Measurements from ENCODE around the gene ARMC8.

The ARMC8 gene

DNA sequence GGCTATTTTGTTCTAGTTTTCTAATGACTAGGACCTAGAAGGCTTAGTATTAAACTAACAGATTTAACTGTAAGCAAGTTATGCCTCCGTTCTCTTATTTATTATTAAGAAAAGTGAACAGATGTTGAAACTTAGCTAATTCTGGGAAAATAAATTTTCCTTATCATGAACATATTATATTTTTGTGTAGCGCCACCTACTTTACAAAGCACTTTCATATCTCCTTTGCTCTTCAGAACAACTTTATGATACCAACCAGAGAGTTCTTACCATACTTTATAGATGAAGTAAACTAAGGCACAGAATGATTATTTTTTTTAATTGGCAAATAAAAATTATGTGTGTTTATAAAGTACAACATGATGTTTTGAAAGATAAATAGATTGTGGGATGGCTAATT, 83.1 kb downstream of the ARMC8 start:
- Histone ChIP-seq H3K4me3 (ENCODE audit: low read depth, low read length) (no peak overlapping the region), H2BK5ac (ENCODE audit: low read depth, low read length, poor library complexity) (no peak overlapping the region), H3K79me2 (ENCODE audit: control insufficient read depth, insufficient read depth, low read length, poor library complexity) (no peaks in the 10 kb centered on the region), H2AFZ (ENCODE audit: insufficient read depth, low read length, poor library complexity) (no peak overlapping the region), H3K4me1 (ENCODE audit: control insufficient read depth in 1 of 2, insufficient read depth in 2 of 2, low read length in 2 of 2) (no peaks in the 10 kb centered on the region), H2BK12ac (ENCODE audit: low read length) (no peak overlapping the region), H3K9ac (ENCODE audit: low read length) (no peak overlapping the region), H3K18ac (ENCODE audit: low read length) (no peak overlapping the region), H3K14ac (ENCODE audit: low read length) (no peak overlapping the region), H3K4me2 (ENCODE audit: low read length) (no peak overlapping the region), H4K12ac (ENCODE audit: low read depth, low read length) (no peak overlapping the region), H3K36me3 (ENCODE audit: control insufficient read depth in 1 of 2, insufficient read depth in 2 of 2, low read length in 2 of 2) (peaks cover 3 to 7% of the 10 kb centered on the region in 2 experiments), H4K91ac (ENCODE audit: low read depth, low read length) (no peak overlapping the region), H3K9me3 (ENCODE audit: insufficient read depth, low read depth, low read length) (no peaks in the 10 kb centered on the region), H2BK120ac (ENCODE audit: insufficient read depth, low read length, poor library complexity) (no peak overlapping the region), H4K8ac (ENCODE audit: low read depth, low read length) (no peak overlapping the region), H3K79me1 (ENCODE audit: low read length) (no peaks in the 10 kb centered on the region), H3K4ac (ENCODE audit: low read depth, low read length) (no peak overlapping the region), H3K23ac (ENCODE audit: low read length) (no peak overlapping the region), H3K27me3 (ENCODE audit: insufficient read depth, low read length) (no peaks in the 10 kb centered on the region), H2AK5ac (ENCODE audit: low read length) (no peak overlapping the region), H3K27ac (ENCODE audit: low read depth, low read length) (no peak overlapping the region)
- DNase-seq, result no peak
- no CpG with 5 or more reads among the region's 2 CpGs for WGBS (ENCODE audit: extremely low coverage, insufficient coverage, insufficient read length)

DNA sequence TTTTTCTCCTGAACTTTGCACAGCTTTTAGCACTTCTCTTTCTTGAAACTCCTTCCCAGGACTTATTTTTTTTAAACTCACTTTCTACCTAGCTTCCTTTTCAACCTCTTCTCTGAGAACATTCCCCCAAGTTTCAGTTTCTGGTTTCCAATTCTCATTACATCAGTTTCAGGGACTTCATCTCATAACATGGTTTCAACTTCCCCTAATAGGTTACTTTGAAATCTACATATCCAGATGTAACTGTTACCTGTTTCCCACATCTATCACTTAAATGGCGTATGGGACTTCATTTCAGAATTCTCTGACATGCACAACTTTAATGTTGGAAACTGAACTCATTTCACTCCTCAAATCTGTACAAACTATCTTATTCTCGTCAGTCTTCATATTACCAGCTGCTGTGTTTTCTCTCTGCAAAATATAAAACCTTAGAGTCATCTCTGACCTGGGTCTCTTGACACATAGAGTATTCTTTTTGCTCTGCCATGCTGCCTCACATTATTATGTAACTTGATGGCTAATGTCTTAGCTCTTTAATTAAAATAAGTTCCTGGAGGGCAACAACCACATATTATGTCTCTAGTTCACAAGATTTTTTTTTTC, 84.2 kb downstream of the ARMC8 start:
- WGBS (ENCODE audit: extremely low coverage, insufficient coverage, insufficient read length), result no CpG with 5 or more reads among the region's 2 CpGs
- no peak overlapping the region for H3K4me3 ChIP-seq (ENCODE audit: low read depth, low read length)
- no peaks in the 10 kb centered on the region for H3K27me3 ChIP-seq (ENCODE audit: insufficient read depth, low read length)
- no peak overlapping the region for H4K12ac ChIP-seq (ENCODE audit: low read depth, low read length)
- no peak overlapping the region for H3K14ac ChIP-seq (ENCODE audit: low read length)
- no peaks in the 10 kb centered on the region for H3K9me3 ChIP-seq (ENCODE audit: insufficient read depth, low read depth, low read length)
- no peak overlapping the region for H2BK5ac ChIP-seq (ENCODE audit: low read depth, low read length, poor library complexity)
- H3K4me1 ChIP-seq (ENCODE audit: control insufficient read depth in 1 of 2, insufficient read depth in 2 of 2, low read length in 2 of 2), result no peaks in the 10 kb centered on the region
- no peak overlapping the region for H2AFZ ChIP-seq (ENCODE audit: insufficient read depth, low read length, poor library complexity)
- H3K36me3 ChIP-seq (ENCODE audit: control insufficient read depth in 1 of 2, insufficient read depth in 2 of 2, low read length in 2 of 2), result peaks cover 3 to 7% of the 10 kb centered on the region in 2 experiments
- H3K4ac ChIP-seq (ENCODE audit: low read depth, low read length), result no peak overlapping the region
- H3K27ac ChIP-seq (ENCODE audit: low read depth, low read length), result no peak overlapping the region
- H3K18ac ChIP-seq (ENCODE audit: low read length), result no peak overlapping the region
- no peak overlapping the region for H3K23ac ChIP-seq (ENCODE audit: low read length)
- H3K79me2 ChIP-seq (ENCODE audit: control insufficient read depth, insufficient read depth, low read length, poor library complexity), result no peaks in the 10 kb centered on the region
- H2BK120ac ChIP-seq (ENCODE audit: insufficient read depth, low read length, poor library complexity), result no peak overlapping the region
- H3K9ac ChIP-seq (ENCODE audit: low read length), result no peak overlapping the region
- H3K79me1 ChIP-seq (ENCODE audit: low read length), result no peaks in the 10 kb centered on the region
- H2AK5ac ChIP-seq (ENCODE audit: low read length), result no peak overlapping the region
- H4K91ac ChIP-seq (ENCODE audit: low read depth, low read length), result no peak overlapping the region
- no peak overlapping the region for H2BK12ac ChIP-seq (ENCODE audit: low read length)
- no peak overlapping the region for H3K4me2 ChIP-seq (ENCODE audit: low read length)
- no peak for DNase-seq
- H4K8ac ChIP-seq (ENCODE audit: low read depth, low read length), result no peak overlapping the region

DNA sequence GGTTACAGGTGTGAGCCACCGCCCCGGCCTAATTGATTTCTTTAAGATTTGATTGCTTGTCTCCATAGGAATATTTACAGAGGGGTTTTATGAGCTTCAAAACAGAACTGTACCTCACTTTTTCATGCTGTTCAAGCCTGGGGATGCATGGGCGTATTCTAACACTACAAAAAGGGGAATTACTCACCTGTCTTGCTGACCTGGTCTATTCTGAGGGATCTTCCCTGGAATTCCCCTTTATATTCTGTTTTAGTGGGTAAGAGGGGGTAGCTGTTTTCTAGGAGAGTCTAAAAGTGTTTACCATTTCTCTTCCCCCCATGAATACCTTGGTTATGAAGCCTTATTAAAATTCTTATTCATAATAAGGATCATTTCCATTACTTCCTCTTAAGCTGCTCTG, 94.5 kb downstream of the ARMC8 start:
- Histone ChIP-seq H3K4me3 (ENCODE audit: low read depth, low read length) (no peak overlapping the region), H3K9me3 (ENCODE audit: insufficient read depth, low read depth, low read length) (no peaks in the 10 kb centered on the region), H3K9ac (ENCODE audit: low read length) (no peak overlapping the region), H3K36me3 (ENCODE audit: control insufficient read depth in 1 of 2, insufficient read depth in 2 of 2, low read length in 2 of 2) (peaks cover 4 to 9% of the 10 kb centered on the region in 2 experiments), H3K4ac (ENCODE audit: low read depth, low read length) (no peak overlapping the region), H3K4me2 (ENCODE audit: low read length) (no peak overlapping the region), H4K12ac (ENCODE audit: low read depth, low read length) (no peak overlapping the region), H2AK5ac (ENCODE audit: low read length) (no peak overlapping the region), H3K18ac (ENCODE audit: low read length) (no peak overlapping the region), H2BK12ac (ENCODE audit: low read length) (no peak overlapping the region), H3K14ac (ENCODE audit: low read length) (no peak overlapping the region), H3K27ac (ENCODE audit: low read depth, low read length) (peak overlapping the region; percentile 61), H3K79me1 (ENCODE audit: low read length) (no peaks in the 10 kb centered on the region), H3K23ac (ENCODE audit: low read length) (no peak overlapping the region), H2AFZ (ENCODE audit: insufficient read depth, low read length, poor library complexity) (no peak overlapping the region), H2BK120ac (ENCODE audit: insufficient read depth, low read length, poor library complexity) (no peak overlapping the region), H4K8ac (ENCODE audit: low read depth, low read length) (no peak overlapping the region), H4K91ac (ENCODE audit: low read depth, low read length) (no peak overlapping the region), H3K27me3 (ENCODE audit: insufficient read depth, low read length) (no peaks in the 10 kb centered on the region), H3K79me2 (ENCODE audit: control insufficient read depth, insufficient read depth, low read length, poor library complexity) (no peaks in the 10 kb centered on the region), H3K4me1 (ENCODE audit: control insufficient read depth in 1 of 2, insufficient read depth in 2 of 2, low read length in 2 of 2) (peaks cover 6 to 7% of the 10 kb centered on the region in 2 experiments), H2BK5ac (ENCODE audit: low read depth, low read length, poor library complexity) (no peak overlapping the region)
- no peak for DNase-seq
- WGBS (ENCODE audit: extremely low coverage, insufficient coverage, insufficient read length), result no CpG with 5 or more reads among the region's 3 CpGs

DNA sequence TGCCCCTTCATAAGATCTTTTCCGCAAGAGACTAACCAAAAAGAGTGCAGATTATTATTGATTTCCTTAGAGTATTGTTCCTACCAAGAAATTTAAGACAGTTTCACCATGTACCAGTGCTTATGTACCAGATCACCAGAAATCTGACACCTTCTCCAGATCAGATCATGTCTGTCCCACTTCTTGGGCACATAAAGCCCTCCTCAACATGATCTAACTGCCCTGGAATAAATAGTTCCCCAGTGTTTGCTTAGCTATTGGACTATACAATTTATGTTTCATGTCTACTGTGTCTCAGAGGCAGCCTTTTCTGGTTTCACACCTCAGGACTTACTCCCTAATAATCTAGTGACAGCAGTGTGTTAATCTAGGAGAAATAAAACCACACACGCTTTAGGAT, 95.7 kb downstream of the ARMC8 start:
- H3K27me3 ChIP-seq (ENCODE audit: insufficient read depth, low read length), result no peaks in the 10 kb centered on the region

More for the DNA sequence above, 95.7 kb downstream of the ARMC8 start:
- Histone ChIP-seq H4K8ac (ENCODE audit: low read depth, low read length) (no peak overlapping the region), H3K23ac (ENCODE audit: low read length) (no peak overlapping the region), H3K4me1 (ENCODE audit: control insufficient read depth in 1 of 2, insufficient read depth in 2 of 2, low read length in 2 of 2) (peaks cover 6 to 7% of the 10 kb centered on the region in 2 experiments), H2BK12ac (ENCODE audit: low read length) (no peak overlapping the region), H2BK120ac (ENCODE audit: insufficient read depth, low read length, poor library complexity) (no peak overlapping the region), H3K36me3 (ENCODE audit: control insufficient read depth in 1 of 2, insufficient read depth in 2 of 2, low read length in 2 of 2) (peaks cover 4 to 12% of the 10 kb centered on the region in 2 experiments), H3K4me3 (ENCODE audit: low read depth, low read length) (no peak overlapping the region), H2AK5ac (ENCODE audit: low read length) (no peak overlapping the region), H3K14ac (ENCODE audit: low read length) (no peak overlapping the region), H3K27ac (ENCODE audit: low read depth, low read length) (no peak overlapping the region), H3K9me3 (ENCODE audit: insufficient read depth, low read depth, low read length) (no peaks in the 10 kb centered on the region), H3K4ac (ENCODE audit: low read depth, low read length) (no peak overlapping the region), H3K9ac (ENCODE audit: low read length) (no peak overlapping the region), H3K4me2 (ENCODE audit: low read length) (no peak overlapping the region), H3K18ac (ENCODE audit: low read length) (no peak overlapping the region), H4K91ac (ENCODE audit: low read depth, low read length) (no peak overlapping the region), H4K12ac (ENCODE audit: low read depth, low read length) (no peak overlapping the region), H3K79me2 (ENCODE audit: control insufficient read depth, insufficient read depth, low read length, poor library complexity) (no peaks in the 10 kb centered on the region), H3K79me1 (ENCODE audit: low read length) (no peaks in the 10 kb centered on the region), H2AFZ (ENCODE audit: insufficient read depth, low read length, poor library complexity) (no peak overlapping the region), H2BK5ac (ENCODE audit: low read depth, low read length, poor library complexity) (no peak overlapping the region)
- DNase-seq, result no peak
- WGBS (ENCODE audit: extremely low coverage, insufficient coverage, insufficient read length), result no CpG with 5 or more reads among the region's 2 CpGs

All from trophoblast cell (in vitro differentiated cells and primary cell).